Measurements from ENCODE around the gene THRSP.

- TF ChIP-seq EP300 (IDR thresholded peaks at IDR 0.05) (no peak), POLR2A (IDR thresholded peaks at IDR 0.05) (no peak)
Measured at GRCh38 chr11:78057462-78058055, 6.1 kb upstream of the THRSP start.
